Activated CD4-positive, alpha-beta T cell treated with anti-CD3 and anti-CD28 coated beads, Interleukin-2, amount 10 ng/mL, durations not matched to agents 24 days and 14 days (primary cell): ENCODE data around the gene MAGEA8. TPM values are rescaled to one million over a fixed set of nuclear protein-coding genes. Genes with fewer than 3 reads are reported as not detected.
A peak's percentile ranks its signal among the peaks of the same experiment; 100 is the strongest.
"Not testable (repeated sequence)": the region's sequence is repeated elsewhere in the genome, so short reads cannot be mapped to it uniquely, and the experiment has no call there.

Experiments
- DNase-seq: peaks from one replicate; pipeline ENCODE4 v3.0.0; 2022
- H3K27ac Mint-ChIP-seq: one replicate; pipeline ENCODE4 v1.8.0; 2022; ENCODE audit warnings: mild to moderate bottlenecking, mixed read lengths
- H3K27me3 Mint-ChIP-seq: one replicate; pipeline ENCODE4 v1.8.0; 2022; ENCODE audit warnings: mixed read lengths
- H3K36me3 Mint-ChIP-seq: one replicate; pipeline ENCODE4 v1.8.0; 2022; ENCODE audit warnings: low read depth, mild to moderate bottlenecking, mixed read lengths
- H3K4me1 Mint-ChIP-seq: one replicate; pipeline ENCODE4 v1.8.0; 2021; ENCODE audit warnings: mixed read lengths
- H3K4me3 Mint-ChIP-seq: one replicate; pipeline ENCODE4 v1.8.0; 2022; ENCODE audit warnings: mild to moderate bottlenecking, moderate library complexity, mixed read lengths
- H3K9me3 Mint-ChIP-seq: one replicate; pipeline ENCODE4 v1.8.0; 2021; ENCODE audit warnings: mixed read lengths
- intact Hi-C: fragments of 100-400 bp; cut with micrococcal nuclease; formaldehyde crosslinking; loops from one replicate; pipeline ENCODE4 v1.15.1; 2023
- total RNA-seq: library from RNA; stranded (reverse); gene quantifications from 2 replicates; pipeline ENCODE4 v1.2.3, GENCODE V29; 2022

Gene MAGEA8
- total RNA-seq, 1 donor from 2014 or later: not detected

GRCh38 chrX:149916745-149917392, 35.9 kb downstream of the MAGEA8 start:
- intact Hi-C loops: no loop called here
- peak; percentile 77 for DNase-seq
- H3K36me3 Mint-ChIP-seq: peaks cover 2% of the 10 kb centered on the region

GRCh38 chrX:149923836-149924235, 42.9 kb downstream of the MAGEA8 start:
- H3K9me3 Mint-ChIP-seq, DNase-seq, H3K4me3 Mint-ChIP-seq, H3K27me3 Mint-ChIP-seq, intact Hi-C loops, H3K4me1 Mint-ChIP-seq, H3K36me3 Mint-ChIP-seq, H3K27ac Mint-ChIP-seq: not testable (repeated sequence)

More at GRCh38 chrX:149916745-149917392, 35.9 kb downstream of the MAGEA8 start:
- no peaks in the 10 kb centered on the region for H3K27me3 Mint-ChIP-seq
- no peak overlapping the region for H3K4me3 Mint-ChIP-seq
- peak overlapping the region; percentile 70 for H3K27ac Mint-ChIP-seq
- peaks cover 7% of the 10 kb centered on the region for H3K4me1 Mint-ChIP-seq
- H3K9me3 Mint-ChIP-seq: peaks cover 4% of the 10 kb centered on the region

GRCh38 chrX:149924434-149924833, 43.5 kb downstream of the MAGEA8 start:
- H3K27ac Mint-ChIP-seq, H3K4me1 Mint-ChIP-seq, H3K36me3 Mint-ChIP-seq, H3K27me3 Mint-ChIP-seq, intact Hi-C loops, H3K9me3 Mint-ChIP-seq, H3K4me3 Mint-ChIP-seq, DNase-seq: not testable (repeated sequence)

GRCh38 chrX:149927245-149927963, 46.4 kb downstream of the MAGEA8 start:
- DNase-seq, intact Hi-C loops, H3K9me3 Mint-ChIP-seq, H3K36me3 Mint-ChIP-seq, H3K27me3 Mint-ChIP-seq, H3K4me3 Mint-ChIP-seq, H3K4me1 Mint-ChIP-seq, H3K27ac Mint-ChIP-seq: not testable (repeated sequence)

DNA sequence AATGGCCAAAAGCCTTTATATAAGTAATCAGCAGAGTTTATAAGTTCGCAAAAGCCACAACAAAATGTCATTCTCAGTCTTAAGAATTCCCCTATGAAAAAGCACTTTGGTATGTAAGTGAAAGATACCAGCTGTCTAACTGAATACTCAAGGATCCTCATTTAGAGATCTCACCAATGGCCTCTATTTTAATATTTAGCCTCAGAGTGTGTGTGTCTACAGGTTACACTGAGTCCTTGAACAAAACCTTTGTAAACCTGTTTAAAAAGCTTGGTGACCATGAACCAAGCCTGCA, 46.9 kb downstream of the MAGEA8 start:
- H3K4me1 Mint-ChIP-seq, DNase-seq, H3K36me3 Mint-ChIP-seq, H3K9me3 Mint-ChIP-seq, H3K4me3 Mint-ChIP-seq, intact Hi-C loops, H3K27ac Mint-ChIP-seq, H3K27me3 Mint-ChIP-seq: not testable (repeated sequence)

DNA sequence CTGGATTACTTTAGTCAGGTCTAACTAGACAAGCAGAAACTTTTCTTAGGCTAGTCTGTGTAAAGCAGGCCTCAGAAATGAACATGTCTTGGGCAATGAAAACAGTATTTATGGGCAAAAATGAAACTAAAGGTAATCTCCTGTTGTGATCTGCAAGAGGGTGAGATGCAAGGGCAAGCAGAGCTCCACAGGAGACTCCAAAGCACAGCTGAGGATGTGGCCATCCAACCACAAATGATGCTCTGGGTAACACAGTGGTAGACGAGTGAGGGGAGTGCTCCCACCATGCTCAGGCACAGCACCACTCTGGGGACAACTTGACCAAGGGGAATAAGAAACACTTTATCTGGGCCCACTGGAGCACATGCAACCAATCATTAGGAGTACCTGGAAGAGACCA, 47.7 kb downstream of the MAGEA8 start:
- peak; percentile 76 for DNase-seq
- H3K27me3 Mint-ChIP-seq, H3K4me3 Mint-ChIP-seq, H3K9me3 Mint-ChIP-seq, H3K4me1 Mint-ChIP-seq, H3K36me3 Mint-ChIP-seq, intact Hi-C loops: not testable (repeated sequence)
- peak overlapping the region; percentile 80 for H3K27ac Mint-ChIP-seq

DNA sequence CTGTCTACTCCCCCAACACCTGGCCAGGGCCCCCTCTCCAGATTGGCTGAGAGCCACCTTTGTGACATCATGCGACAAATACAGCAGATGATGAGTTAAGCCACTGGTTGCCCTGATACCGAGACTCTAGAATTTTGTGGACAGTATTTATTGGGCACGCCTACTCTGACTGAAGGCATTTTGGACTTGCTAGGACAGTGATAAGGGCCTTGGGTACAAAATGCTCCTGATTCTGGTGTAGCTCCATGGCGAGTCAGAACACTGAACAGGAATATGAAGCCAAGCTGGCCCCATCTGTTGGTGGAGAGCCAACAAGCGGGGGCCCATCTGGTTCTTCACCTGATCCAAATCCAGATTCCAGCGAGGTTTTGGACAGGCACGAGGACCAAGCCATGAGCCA, 48.4 kb downstream of the MAGEA8 start, which contains the start of gene HSFX4:
Gene HSFX4, plus strand, starts transcription at position 174 of the 400 bp plus-strand sequence. Its CDS starts 72 bp downstream, at position 246.
- H3K27me3 Mint-ChIP-seq, intact Hi-C loops, H3K9me3 Mint-ChIP-seq, H3K36me3 Mint-ChIP-seq, DNase-seq, H3K4me3 Mint-ChIP-seq, H3K4me1 Mint-ChIP-seq: not testable (repeated sequence)
- peak within 1 kb of the TSS; percentile 80 for H3K27ac Mint-ChIP-seq

- peak; percentile 32 for DNase-seq
- intact Hi-C loops, H3K9me3 Mint-ChIP-seq, H3K36me3 Mint-ChIP-seq, H3K27me3 Mint-ChIP-seq, H3K27ac Mint-ChIP-seq, H3K4me1 Mint-ChIP-seq, H3K4me3 Mint-ChIP-seq: not testable (repeated sequence)
Observed at GRCh38 chrX:149931355-149931754, 50.4 kb downstream of the MAGEA8 start.

GRCh38 chrX:149932150-149932549, 51.2 kb downstream of the MAGEA8 start:
- H3K4me1 Mint-ChIP-seq, H3K9me3 Mint-ChIP-seq, H3K36me3 Mint-ChIP-seq, intact Hi-C loops, H3K27ac Mint-ChIP-seq, H3K27me3 Mint-ChIP-seq, H3K4me3 Mint-ChIP-seq: not testable (repeated sequence)
- DNase-seq: peak; percentile 3

DNA sequence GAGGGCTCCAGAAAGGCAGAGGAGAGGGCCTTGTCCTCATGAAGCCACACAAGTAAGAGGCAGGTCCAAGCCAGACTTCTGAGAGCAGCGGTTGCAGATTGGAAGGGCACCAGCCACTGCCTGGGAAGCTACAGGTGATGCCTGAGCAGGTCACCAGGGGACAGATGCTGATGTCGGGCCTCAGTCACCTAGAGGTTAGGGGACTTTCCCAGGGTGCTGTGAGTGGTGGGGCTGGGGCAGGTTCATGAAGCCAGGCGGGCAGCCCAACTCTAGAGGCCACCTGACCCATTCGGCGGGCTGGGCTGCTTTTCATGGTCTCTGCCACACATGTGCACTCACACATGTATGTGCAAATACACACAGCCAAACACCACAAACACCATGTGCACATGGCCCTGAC, 52.0 kb downstream of the MAGEA8 start:
- DNase-seq, intact Hi-C loops, H3K9me3 Mint-ChIP-seq, H3K27ac Mint-ChIP-seq, H3K4me1 Mint-ChIP-seq, H3K27me3 Mint-ChIP-seq, H3K4me3 Mint-ChIP-seq: not testable (repeated sequence)
- H3K36me3 Mint-ChIP-seq: peaks cover 12% of the 10 kb centered on the region

- H3K27ac Mint-ChIP-seq, intact Hi-C loops, H3K4me1 Mint-ChIP-seq, H3K9me3 Mint-ChIP-seq, H3K4me3 Mint-ChIP-seq, H3K27me3 Mint-ChIP-seq: not testable (repeated sequence)
- peak; percentile 46 for DNase-seq
- H3K36me3 Mint-ChIP-seq: peaks cover 12% of the 10 kb centered on the region
Observed at GRCh38 chrX:149933547-149933946, 52.6 kb downstream of the MAGEA8 start.

Other genes starting within 250 kb of the MAGEA8 start
- 16.4 and 18.2 TPM in 2 replicates for gene TMEM185A, start 249.4 kb upstream of the MAGEA8 start, total RNA-seq
- gene MAGEA11, start 169.1 kb upstream of the MAGEA8 start, total RNA-seq: not detected in 2 replicates
- gene HSFX1, start 107.1 kb upstream of the MAGEA8 start, total RNA-seq: 0.50 and 0.58 TPM in 2 replicates
- gene MAGEA9, start 99.3 kb upstream of the MAGEA8 start, total RNA-seq: not detected in 2 replicates
- 0.17 TPM in 1 of 2 replicates, not detected in the other for gene HSFX4, start 48.4 kb downstream of the MAGEA8 start, total RNA-seq
- gene EOLA2, start 57.3 kb downstream of the MAGEA8 start, total RNA-seq: 49.2 and 50.0 TPM in 2 replicates